A172 (cell line): ENCODE data around the gene ROGDI. TPM values are rescaled to one million over a fixed set of nuclear protein-coding genes. Genes with fewer than 3 reads are reported as not detected.
A peak's percentile ranks its signal among the peaks of the same experiment; 100 is the strongest.

ENCODE experiments used
- DNase-seq: peaks from one replicate; pipeline ENCODE4 v3.0.0-alpha.2; 2015; ENCODE audit warnings: low spot score
- total RNA-seq: library from RNA; depleted of rRNA; stranded (reverse); fragments of >200 nt; shearing (Covaris generic); gene quantifications from 2 replicates; pipeline ENCODE4 v1.2.3, GENCODE V29; 2014; rRNA removed

The ROGDI gene, protein sequence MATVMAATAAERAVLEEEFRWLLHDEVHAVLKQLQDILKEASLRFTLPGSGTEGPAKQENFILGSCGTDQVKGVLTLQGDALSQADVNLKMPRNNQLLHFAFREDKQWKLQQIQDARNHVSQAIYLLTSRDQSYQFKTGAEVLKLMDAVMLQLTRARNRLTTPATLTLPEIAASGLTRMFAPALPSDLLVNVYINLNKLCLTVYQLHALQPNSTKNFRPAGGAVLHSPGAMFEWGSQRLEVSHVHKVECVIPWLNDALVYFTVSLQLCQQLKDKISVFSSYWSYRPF
- 25.8 and 33.3 TPM in 2 replicates for total RNA-seq

DNA sequence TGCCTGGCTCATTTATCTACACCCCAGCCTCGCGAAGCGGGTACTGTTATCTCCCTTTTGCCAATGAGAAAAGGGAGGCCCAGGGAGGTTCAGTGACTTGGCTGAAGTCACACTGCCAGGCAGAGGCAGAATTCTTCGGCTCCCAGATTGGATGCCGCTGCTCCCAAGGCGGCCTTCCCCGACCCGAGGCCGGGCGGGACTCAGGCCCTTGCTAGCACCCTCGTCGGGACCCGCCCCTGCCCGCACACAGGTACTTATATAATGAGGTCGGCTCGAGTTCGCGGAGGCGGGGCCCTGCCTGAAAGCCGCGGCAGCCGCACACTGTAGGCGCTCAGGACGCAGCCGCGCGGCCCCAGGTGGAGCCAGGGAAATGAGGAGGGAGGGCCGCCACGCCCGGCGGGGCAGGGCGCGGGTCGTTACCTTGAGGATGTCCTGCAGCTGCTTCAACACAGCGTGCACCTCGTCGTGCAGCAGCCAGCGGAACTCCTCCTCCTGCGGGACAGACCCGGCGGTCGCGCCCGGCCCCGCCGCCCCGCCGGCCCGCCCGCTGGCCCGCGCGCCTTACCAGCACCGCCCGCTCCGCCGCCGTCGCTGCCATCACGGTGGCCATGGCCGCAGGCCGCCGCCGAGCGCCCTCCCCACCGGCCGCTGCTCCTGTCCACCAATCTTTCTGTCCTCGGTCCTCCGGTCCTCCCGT, at the start of gene ROGDI:
Gene ROGDI (minus strand): TSS at position 672 of the 697 bp plus-strand sequence. CDS start 62 bp downstream, at position 610.
- DNase-seq, result peak; percentile 52

- peak; percentile 12 for DNase-seq
Observed at GRCh38 chr16:4850211-4850610, 47.8 kb upstream of the ROGDI start.

DNA sequence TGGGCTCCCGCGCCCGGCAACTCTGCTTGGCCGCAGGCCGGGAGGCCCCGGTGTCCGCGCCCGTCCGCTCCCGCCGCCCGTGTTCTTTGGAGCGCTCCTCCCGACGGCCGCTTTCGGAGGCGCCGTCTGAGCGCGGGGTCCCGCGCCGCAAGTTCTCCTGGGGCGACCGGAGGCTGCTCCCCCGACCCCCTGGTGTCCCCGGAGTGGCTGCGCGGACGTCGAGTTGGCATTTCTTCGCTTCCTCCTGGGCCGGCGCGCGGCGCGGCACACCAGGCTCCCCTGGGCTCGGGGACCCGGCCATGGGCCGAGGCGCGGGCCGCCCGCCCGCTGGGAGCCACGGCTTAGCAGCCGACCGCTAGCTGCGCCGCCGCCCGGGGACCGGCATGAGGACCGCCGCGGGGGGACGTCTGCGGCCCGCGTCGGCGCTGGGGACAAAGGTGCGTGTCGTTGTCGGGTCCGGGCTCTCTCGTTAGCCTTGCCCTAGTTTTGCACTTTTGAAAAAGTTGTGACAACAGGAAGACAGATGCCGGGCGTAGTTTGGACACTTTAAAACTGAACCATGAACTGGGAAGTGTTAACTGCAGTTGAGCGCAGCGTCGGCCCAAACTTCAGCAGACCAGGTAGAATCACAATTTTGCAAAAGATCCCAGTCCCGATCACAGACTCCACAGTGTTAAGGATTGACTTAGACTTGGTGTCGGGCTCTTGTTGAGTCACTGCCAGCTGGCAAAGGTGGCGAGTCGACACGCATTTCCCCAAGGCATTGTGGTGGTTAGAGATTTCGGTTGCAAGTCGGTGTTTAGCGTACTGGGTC, 45.5 kb upstream of the ROGDI start:
- DNase-seq, result peak; percentile 62

GRCh38 chr16:4846901-4847773, 44.7 kb upstream of the ROGDI start, which contains the start of the genes GLYR1 and UBN1:
Gene GLYR1 (minus strand): TSS chr16:4847288. CDS start chr16:4847265, 23 bp downstream.
Gene UBN1 (plus strand): TSS chr16:4847481. CDS start chr16:4852918, 5,437 bp downstream.
- peak; percentile 95 for DNase-seq

DNA sequence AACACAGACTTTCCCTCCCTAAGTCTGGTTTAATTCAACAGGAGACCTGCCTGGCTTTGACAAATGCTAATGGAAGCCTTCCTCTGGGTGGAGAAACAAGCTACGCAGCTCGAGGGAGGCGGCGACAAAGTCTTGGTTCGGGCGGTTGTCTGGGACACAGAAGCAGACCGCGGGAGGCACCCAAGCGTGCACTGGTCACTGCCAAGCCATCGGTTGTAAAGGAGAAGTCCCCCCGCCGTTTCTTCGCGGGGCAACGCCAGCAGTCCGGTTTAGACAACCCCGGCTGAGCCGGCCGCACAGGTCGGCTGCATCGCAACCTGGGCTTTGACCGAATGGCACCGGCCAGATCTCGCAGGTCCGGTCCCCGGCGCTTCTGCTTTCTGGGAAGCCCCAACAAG, 44.1 kb upstream of the ROGDI start:
- DNase-seq, result peak; percentile 69

DNA sequence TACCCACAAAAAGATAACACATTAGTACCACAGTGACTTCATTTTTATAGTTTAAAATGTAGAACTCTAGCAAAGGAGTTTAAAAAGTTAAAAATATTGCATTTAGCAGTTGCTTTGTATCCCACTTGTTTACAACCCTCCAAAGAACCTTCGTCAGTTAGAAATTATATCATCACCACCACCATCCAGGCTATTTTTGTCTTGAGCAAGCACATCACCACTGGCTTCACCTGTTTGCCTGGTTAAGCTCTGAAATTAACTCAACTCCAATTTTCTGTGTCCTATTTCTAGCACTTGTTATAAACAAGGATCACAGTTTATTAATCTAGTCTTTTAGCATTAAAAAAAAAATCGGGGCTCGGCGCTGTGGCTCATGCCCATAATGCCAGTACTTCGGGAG, 38.6 kb upstream of the ROGDI start:
- no peak for DNase-seq

- no peak for DNase-seq
Observed at GRCh38 chr16:4839942-4840341, 37.5 kb upstream of the ROGDI start.

DNA sequence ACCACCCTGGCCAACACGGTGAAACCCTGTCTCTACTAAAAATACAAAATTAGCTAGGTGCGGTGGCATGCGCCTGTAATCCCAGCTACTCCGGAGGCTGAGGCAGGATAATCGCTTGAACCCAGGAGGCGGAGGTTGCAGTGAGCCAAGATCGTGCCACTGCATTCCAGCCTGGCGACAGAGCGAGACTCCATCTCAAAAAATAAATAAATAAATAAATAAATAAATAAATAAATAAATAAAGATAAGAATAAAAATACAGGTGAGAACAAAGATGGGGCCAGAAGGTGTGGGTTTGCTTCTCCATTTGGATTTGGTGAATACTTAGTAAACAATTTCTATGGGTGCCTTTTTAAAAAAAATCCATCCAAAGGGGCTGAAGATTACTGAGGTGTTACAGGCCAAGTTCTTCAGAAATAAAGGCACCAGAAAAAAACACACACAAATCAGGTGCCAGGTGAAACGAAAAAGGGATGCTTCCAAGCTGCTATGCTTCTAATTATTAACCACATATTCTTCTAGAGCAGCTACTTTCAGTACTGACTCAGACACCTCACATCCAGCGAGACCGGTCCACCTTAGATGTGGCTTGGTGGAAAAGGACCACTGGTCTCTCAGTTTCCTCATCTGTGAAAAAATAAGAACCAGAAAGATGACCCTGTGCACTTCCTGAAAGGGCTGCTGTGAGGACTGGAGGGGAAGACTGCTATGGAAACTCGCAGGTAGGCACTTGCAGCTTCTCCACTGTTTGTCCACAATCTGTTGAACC, 35.5 kb upstream of the ROGDI start:
- DNase-seq, result no peak

- no peak for DNase-seq
Observed at GRCh38 chr16:4836727-4837126, 34.3 kb upstream of the ROGDI start.

DNA sequence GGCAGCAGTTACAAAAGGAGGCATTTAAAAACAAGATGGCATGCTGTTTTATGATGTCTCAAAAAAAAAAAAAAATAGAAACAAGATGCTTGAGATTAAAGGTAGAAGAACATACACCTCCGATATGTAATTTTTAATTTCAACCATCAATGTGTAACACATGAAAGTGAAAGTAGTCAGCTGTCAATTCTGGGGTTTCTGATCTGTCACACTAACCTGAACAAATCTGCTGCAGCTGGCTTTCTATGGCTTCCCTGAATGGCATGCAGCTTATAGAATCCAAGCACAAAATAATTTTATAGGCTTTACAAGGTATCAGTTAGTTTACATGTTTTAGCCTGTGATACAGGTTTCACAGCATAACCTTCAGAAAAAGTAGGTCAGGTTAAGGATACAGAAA, 31.2 kb upstream of the ROGDI start:
- DNase-seq, result no peak

DNA sequence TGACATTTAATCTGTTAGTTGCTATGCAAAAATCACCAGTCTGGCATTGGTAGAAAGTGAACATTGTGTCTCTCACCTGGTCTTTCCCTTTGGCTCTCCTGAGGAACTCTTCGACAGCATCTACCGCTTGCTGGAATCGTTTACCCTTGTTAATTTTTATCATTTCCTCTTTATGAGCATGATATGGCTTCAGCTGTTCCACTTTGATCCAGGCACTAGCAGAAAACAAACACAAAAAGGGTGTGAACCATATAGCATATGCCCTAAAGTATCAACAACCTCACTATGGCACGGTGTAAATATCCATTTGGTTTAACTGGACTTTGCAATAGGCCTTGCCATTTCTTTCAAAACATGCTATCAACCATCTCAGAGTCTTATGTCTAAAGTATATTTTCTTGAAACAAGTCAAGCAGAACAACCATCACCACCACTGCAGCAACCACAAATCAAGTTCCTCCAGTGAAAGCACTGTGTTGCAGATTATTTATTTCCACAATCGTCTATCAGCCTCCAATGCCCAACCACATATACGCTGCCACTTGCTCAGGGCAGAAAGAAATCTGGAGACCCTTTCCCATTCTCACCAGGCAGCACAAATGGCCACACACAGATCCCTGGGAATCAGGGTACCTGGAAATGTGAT, 30.4 kb upstream of the ROGDI start:
- no peak for DNase-seq

GRCh38 chr16:4831616-4832015, 29.2 kb upstream of the ROGDI start:
- DNase-seq, result no peak

DNA sequence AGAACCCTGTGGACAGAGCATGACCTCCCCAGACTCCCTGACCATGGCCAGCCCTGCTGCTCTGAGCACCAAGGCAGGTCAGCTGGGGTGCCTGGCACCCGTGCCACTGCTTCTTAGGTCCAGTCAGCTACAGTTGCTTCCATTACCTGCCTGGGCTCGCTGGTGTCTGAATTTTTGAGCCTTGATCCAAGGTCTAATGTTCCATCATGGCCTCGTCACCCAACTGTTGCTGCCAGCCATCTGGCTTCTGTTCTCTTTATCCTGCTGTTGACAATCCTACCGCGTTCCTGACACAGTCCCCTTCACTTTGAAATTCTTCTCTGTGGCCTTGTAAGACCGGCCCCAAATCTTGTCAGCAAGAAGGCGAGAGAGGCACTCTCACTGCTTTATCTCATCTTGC, 28.0 kb upstream of the ROGDI start:
- DNase-seq, result no peak

DNA sequence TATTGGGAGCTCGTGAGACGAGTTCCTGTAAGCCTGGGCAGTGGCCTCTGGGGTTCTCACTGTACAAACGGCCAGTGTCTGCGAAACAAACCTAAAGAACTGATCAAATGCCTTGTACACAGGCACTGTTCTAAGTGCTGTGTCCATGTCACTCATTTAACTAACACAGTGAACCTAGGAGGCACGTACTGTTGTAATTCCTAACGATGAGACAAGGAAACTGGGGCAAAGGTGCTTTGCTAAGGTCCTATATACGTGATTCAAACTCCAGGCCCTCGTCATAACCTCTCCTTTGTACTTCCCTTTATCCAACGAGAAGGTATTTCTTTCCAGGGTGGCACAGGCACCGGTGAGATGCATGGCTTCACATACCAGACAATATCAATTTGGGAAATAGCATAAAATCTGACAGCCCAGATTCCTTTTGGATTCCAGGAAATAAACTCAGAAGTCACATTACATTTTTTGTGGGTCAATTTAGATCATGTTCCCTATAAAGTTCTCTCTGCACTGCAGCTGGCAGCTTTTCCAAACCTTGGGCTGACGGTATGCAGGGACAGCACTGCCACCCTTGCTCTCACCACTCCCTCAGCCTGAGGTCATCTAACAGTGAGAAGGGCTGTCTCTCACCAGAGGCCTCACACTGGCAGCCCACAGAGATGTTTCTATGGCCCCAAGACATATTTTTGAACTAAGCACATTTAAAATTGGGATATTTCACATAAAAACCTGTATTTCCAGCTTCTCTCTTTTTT, 26.3 kb upstream of the ROGDI start:
- no peak for DNase-seq

DNA sequence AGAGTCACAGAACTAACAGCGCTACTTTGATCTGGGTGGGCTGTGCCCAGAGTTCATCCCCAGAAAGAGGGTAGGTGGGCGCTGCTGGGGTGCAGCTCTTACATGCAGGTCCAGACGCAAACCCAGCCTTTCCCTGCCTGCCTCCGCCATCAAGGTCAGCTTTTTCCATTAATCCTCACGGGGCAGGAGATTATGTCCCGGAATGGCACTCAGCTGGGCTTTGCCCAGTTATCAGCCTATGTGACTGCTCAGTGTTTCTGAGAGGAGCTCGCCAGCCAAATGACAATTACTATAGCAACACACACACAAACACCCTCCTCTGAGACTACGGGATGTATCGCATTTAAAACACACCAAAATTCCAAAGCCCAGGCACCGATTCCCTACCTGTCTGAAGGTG, 24.5 kb upstream of the ROGDI start:
- no peak for DNase-seq

DNA sequence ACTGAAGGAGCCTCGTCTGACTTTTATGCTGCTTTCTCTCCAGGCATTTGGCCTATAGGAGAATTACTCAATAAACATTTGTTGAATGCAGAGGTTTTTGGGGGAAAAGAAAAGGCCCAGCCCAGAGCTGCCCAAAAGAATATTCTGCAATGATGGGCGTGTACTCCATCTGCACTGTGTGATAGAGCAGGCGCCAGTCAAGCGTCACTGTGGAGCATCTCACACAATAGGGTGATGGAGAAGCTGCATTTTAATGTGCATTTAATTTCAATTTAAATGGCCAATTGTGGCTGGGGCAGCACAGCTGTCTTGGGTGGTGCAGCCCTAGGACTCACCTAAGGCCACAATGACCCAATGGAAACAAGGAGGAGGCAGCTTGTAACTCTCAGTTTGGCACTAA, 24.1 kb upstream of the ROGDI start:
- DNase-seq, result no peak

DNA sequence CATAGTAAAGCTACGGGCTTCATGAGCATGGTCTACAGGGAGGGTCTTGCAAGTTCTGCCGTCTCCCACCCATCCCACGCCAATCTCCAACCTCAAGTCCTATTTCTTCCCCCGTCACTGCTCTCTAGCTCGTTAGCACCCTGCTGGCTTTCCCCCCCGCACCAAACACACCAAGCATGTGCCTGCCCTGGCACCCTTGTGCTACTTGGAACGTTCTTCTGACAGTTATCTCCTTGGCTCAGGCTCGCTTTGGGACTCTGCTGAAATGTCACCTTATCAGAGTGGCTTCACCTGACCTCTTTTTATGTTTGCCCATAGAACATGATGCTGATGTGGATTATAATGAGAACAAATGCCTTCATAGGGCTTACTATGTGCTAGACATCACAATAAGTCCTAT, 22.8 kb upstream of the ROGDI start:
- no peak for DNase-seq

DNA sequence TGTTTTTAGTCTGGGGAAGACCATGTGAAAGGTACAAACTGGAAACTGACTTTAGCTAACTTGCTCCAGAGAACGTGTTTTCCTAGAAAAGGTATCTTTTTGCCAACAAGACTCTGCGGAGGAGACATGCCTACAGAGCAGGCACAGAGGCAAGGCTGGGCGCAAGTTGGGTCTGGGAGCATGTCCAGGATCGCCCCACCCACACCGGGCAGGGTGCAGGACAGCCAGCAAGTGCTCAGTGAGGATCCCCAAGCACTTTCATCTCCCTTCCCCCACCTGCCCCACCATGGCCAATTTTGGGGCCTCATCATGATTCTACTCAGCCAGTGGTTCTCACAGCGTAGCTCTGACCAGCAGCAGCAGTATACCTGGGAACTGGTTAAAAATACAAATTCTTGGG, 18.2 kb upstream of the ROGDI start:
- DNase-seq, result no peak

DNA sequence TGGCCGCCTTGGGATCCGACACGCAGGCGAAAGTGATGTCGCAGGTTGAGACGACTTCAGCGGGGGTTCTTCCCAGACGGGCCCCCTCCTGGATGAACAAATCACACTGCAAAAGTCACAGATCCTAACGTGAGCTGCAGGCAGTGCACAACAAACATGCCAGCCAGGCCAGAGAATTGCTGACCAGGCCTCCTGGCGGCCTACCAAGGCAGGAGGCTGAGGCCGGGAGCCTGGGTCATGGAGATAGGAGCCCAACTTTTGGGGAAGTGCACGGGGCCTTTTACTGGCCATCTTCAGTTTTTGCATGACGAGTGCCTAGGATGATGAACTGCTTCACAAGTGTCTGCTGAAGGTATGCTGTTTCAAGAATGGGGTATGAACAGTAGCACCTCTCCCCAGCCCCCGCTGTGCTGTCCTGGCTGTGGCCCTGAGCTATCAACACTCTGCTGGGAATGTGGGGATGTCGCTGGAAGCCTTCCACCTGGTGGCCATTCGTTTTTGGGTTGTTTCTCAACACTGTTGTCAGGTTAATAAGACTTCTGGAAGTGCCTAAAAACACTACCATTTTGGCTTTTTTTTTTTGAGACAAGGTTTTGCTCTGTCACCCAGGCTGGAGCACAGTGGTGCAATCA, 12.2 kb upstream of the ROGDI start:
- no peak for DNase-seq
